GM10266 (cell line): ENCODE results near the gene ZBTB20.

Source experiments
- DNase-seq: peaks from one replicate; pipeline ENCODE4 v3.0.0; 2012; ENCODE audit errors: extremely low spot score
- CTCF ChIP-seq: IDR thresholded peaks from 2 replicates; pipeline ENCODE4 v1.5.1; 2012; ENCODE audit warnings: mild to moderate bottlenecking, low read depth; ENCODE audit not compliant: control insufficient read depth, insufficient read depth; ENCODE audit errors: missing control alignments

The ZBTB20 gene

GRCh38 chr3:114928989-114929640 lies 218.0 kb downstream of the ZBTB20 start:
- no peak for DNase-seq
- TF ChIP-seq CTCF = no peak

GRCh38 chr3:114904633-114905032 lies 242.5 kb downstream of the ZBTB20 start:
- TF ChIP-seq CTCF = no peak
- DNase-seq = no peak

- DNase-seq = no peak
- TF ChIP-seq CTCF = no peak
These were observed 243.9 kb downstream of the ZBTB20 start for GRCh38 chr3:114903213-114903612.

- TF ChIP-seq CTCF = no peak
These were observed 244.4 kb downstream of the ZBTB20 start for GRCh38 chr3:114902691-114903101.

GRCh38 chr3:114900908-114901307 lies 246.2 kb downstream of the ZBTB20 start:
- no peak for DNase-seq
- no peak for TF ChIP-seq CTCF

More at GRCh38 chr3:114902691-114903101, 244.4 kb downstream of the ZBTB20 start:
- DNase-seq = no peak

GRCh38 chr3:114899186-114899931 lies 247.7 kb downstream of the ZBTB20 start:
- TF ChIP-seq CTCF = no peak
- no peak for DNase-seq

- DNase-seq = no peak
- no peak for TF ChIP-seq CTCF
These were observed 250.1 kb downstream of the ZBTB20 start for GRCh38 chr3:114896978-114897377.
